Measurements from ENCODE around the gene SLC38A1. TPM values are rescaled to one million over a fixed set of nuclear protein-coding genes. Genes with fewer than 3 reads are reported as not detected.
A peak's percentile ranks its signal among the peaks of the same experiment; 100 is the strongest.

Gene SLC38A1
- total RNA-seq, 1 donor from 2014 or later: 314 TPM

GRCh38 chr12:46152456-46152855 lies 116.4 kb downstream of the SLC38A1 start:
- ATAC-seq (ENCODE audit: low read depth) (no peak), DNase-seq (no peak)
- peaks cover 4% of the 10 kb centered on the region for H3K36me3 Mint-ChIP-seq (ENCODE audit: low read depth)
- H3K27me3 Mint-ChIP-seq: peaks cover 6% of the 10 kb centered on the region
- TF ChIP-seq CTCF (IDR thresholded peaks at IDR 0.05): no peak
- H3K4me1 Mint-ChIP-seq: peaks cover 30% of the 10 kb centered on the region
- peaks cover 8% of the 10 kb centered on the region for H3K9me3 Mint-ChIP-seq
- ChIA-PET CTCF (interaction anchor here (3.9 kb wide), 1 partner anchor 150 kb away, joined by 18 read pairs; no protein-coding TSS in a partner anchor), POLR2A (interaction anchor here (0.6 kb wide), 1 partner anchor 782 kb away, joined by 3 read pairs; no protein-coding TSS in a partner anchor)
- no peak overlapping the region for H3K4me3 Mint-ChIP-seq
- no peak overlapping the region for H3K27ac Mint-ChIP-seq
- intact Hi-C loops (cut with micrococcal nuclease): loop anchor here (2.0 to 10.0 kb wide), 5 partner anchors 80 to 832 kb away; partner anchors contain the start of gene SLC38A1

- H3K36me3 Mint-ChIP-seq (ENCODE audit: low read depth): no peaks in the 10 kb centered on the region
- POLR2A ChIA-PET: interaction anchor here (1.2 kb wide), 1 partner anchor 221 kb away, joined by 3 read pairs; no protein-coding TSS in a partner anchor
- H3K27me3 Mint-ChIP-seq: peaks cover 10% of the 10 kb centered on the region
- ATAC-seq (ENCODE audit: low read depth) (no peak), DNase-seq (no peak)
- no peak for TF ChIP-seq CTCF (IDR thresholded peaks at IDR 0.05)
- no peaks in the 10 kb centered on the region for H3K9me3 Mint-ChIP-seq
- H3K27ac Mint-ChIP-seq: peak overlapping the region; percentile 14
- CTCF ChIA-PET: interaction anchor here (1.0 to 3.9 kb wide), 3 partner anchors 26 to 833 kb away, joined by 4 to 18 read pairs (median 8); no protein-coding TSS in a partner anchor
- H3K4me1 Mint-ChIP-seq: peaks cover 29% of the 10 kb centered on the region
- intact Hi-C loops (cut with micrococcal nuclease): loop anchor here (10.0 kb wide), 1 partner anchor 784 kb away; no protein-coding TSS in a partner anchor
- H3K4me3 Mint-ChIP-seq: no peak overlapping the region
These were observed 118.1 kb downstream of the SLC38A1 start for GRCh38 chr12:46150735-46151134.

GRCh38 chr12:46149905-46150304 lies 118.9 kb downstream of the SLC38A1 start:
- H3K27ac Mint-ChIP-seq: no peak overlapping the region
- intact Hi-C loops (cut with micrococcal nuclease): loop anchor here (10.0 kb wide), 1 partner anchor 785 kb away; no protein-coding TSS in a partner anchor
- H3K9me3 Mint-ChIP-seq: no peaks in the 10 kb centered on the region
- peaks cover 29% of the 10 kb centered on the region for H3K4me1 Mint-ChIP-seq
- ChIA-PET POLR2A (interaction anchor here (0.6 to 0.7 kb wide), 3 partner anchors 67 to 1254 kb away, joined by 3 read pairs; no protein-coding TSS in a partner anchor), CTCF (interaction anchor here (1.0 to 3.9 kb wide), 3 partner anchors 25 to 833 kb away, joined by 4 to 18 read pairs (median 8); no protein-coding TSS in a partner anchor)
- TF ChIP-seq CTCF (IDR thresholded peaks at IDR 0.05): no peak
- ATAC-seq (ENCODE audit: low read depth) (no peak), DNase-seq (no peak)
- no peaks in the 10 kb centered on the region for H3K36me3 Mint-ChIP-seq (ENCODE audit: low read depth)
- no peak overlapping the region for H3K4me3 Mint-ChIP-seq
- H3K27me3 Mint-ChIP-seq: peaks cover 11% of the 10 kb centered on the region

GRCh38 chr12:46149079-46149464 lies 119.8 kb downstream of the SLC38A1 start:
- Mint-ChIP-seq H3K27me3 (peaks cover 11% of the 10 kb centered on the region), H3K27ac (no peak overlapping the region), H3K36me3 (ENCODE audit: low read depth) (no peaks in the 10 kb centered on the region), H3K4me1 (peaks cover 28% of the 10 kb centered on the region), H3K4me3 (no peak overlapping the region), H3K9me3 (no peaks in the 10 kb centered on the region)
- ChIA-PET POLR2A (no interaction called here), CTCF (interaction anchor here (3.9 kb wide), 1 partner anchor 153 kb away, joined by 18 read pairs; no protein-coding TSS in a partner anchor)
- intact Hi-C loops (cut with micrococcal nuclease): no loop called here
- no peak for ATAC-seq (ENCODE audit: low read depth)
- DNase-seq: no peak
- no peak for TF ChIP-seq CTCF (IDR thresholded peaks at IDR 0.05)

GRCh38 chr12:46148327-46149078 lies 120.3 kb downstream of the SLC38A1 start:
- Mint-ChIP-seq H3K27ac (no peak overlapping the region), H3K9me3 (no peaks in the 10 kb centered on the region), H3K4me3 (no peak overlapping the region), H3K36me3 (ENCODE audit: low read depth) (no peaks in the 10 kb centered on the region), H3K4me1 (peaks cover 22% of the 10 kb centered on the region), H3K27me3 (peaks cover 11% of the 10 kb centered on the region)
- ATAC-seq (ENCODE audit: low read depth) (no peak), DNase-seq (no peak)
- ChIA-PET CTCF (no interaction called here), POLR2A (no interaction called here)
- intact Hi-C loops (cut with micrococcal nuclease): no loop called here
- TF ChIP-seq CTCF (IDR thresholded peaks at IDR 0.05): no peak
